GM18868 (cell line): Measurements from ENCODE around the gene PLCG1.

Experiments
- ATAC-seq: cut with Tn5 transposase; IDR thresholded peaks from one replicate; pipeline ENCODE4 v1.9.1; 2021; ENCODE audit warnings: mild to moderate bottlenecking, moderate library complexity; ENCODE audit not compliant: unreplicated experiment

Gene PLCG1

DNA sequence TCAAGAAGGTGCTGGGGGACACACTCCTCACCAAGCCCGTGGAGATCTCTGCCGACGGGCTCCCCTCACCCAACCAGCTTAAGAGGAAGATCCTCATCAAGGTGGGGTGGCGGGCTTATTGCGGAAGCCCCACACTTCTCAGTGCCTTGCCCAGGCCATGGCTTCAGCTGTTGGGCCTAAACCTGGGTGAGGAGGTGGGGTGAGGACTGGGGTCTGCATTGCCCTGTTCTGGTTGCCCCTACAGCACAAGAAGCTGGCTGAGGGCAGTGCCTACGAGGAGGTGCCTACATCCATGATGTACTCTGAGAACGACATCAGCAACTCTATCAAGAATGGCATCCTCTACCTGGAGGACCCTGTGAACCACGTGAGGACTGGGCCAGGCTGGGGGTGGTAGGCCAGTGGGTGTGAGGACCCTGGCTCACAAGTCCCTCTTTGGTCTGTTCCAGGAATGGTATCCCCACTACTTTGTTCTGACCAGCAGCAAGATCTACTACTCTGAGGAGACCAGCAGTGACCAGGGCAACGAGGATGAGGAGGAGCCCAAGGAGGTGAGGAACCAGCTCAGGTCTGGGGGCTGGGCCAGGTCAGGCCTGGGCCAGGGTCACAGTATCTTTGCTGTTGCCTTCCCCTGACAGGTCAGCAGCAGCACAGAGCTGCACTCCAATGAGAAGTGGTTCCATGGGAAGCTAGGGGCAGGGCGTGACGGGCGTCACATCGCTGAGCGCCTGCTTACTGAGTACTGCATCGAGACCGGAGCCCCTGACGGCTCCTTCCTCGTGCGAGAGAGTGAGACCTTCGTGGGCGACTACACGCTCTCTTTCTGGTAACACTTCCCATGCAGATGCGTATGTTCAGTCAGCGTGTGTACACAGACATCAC, 27.9 kb downstream of the PLCG1 start:
- no peak for ATAC-seq

DNA sequence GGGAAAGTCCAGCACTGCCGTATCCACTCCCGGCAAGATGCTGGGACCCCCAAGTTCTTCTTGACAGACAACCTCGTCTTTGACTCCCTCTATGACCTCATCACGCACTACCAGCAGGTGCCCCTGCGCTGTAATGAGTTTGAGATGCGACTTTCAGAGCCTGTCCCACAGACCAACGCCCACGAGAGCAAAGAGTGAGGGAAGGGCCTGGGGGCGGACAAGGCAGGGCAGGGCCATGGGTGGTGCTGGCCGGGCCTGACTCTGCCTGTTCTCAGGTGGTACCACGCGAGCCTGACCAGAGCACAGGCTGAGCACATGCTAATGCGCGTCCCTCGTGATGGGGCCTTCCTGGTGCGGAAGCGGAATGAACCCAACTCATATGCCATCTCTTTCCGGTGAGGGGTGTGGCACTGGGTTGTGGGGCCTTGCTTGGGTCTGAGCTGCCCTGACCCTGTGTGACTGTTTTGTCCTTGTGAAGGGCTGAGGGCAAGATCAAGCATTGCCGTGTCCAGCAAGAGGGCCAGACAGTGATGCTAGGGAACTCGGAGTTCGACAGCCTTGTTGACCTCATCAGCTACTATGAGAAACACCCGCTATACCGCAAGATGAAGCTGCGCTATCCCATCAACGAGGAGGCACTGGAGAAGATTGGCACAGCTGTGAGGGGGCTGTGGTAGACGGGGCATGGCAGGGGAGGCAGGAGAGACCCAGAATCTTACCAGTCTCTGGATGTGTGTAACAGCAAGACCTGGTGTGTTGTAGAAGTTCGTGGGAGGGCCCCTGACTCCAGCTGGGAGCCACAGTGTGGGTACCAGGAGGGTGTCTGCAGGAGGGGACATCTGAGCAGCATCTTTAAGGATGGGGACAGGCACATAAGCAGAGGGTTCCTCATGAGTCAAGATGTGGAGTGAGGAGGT, 29.1 kb downstream of the PLCG1 start:
- no peak for ATAC-seq

DNA sequence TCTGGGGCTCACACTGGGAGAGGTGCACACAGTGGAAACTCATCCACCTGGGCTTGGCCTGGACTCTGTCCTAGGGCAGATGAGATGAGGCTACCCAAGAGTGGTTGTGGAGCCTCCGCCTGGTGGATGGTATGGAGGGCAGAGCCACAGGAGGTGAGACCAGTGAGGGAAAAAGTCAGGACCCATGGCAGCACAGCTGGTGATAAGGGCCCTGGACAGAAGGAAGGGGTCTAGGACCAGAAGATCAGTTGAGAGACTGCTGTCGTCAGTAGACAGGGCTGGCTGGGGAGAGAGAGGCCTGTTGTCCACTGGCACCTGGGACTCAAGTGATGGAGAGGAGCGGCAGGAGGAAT, 29.8 kb downstream of the PLCG1 start:
- no peak for ATAC-seq

DNA sequence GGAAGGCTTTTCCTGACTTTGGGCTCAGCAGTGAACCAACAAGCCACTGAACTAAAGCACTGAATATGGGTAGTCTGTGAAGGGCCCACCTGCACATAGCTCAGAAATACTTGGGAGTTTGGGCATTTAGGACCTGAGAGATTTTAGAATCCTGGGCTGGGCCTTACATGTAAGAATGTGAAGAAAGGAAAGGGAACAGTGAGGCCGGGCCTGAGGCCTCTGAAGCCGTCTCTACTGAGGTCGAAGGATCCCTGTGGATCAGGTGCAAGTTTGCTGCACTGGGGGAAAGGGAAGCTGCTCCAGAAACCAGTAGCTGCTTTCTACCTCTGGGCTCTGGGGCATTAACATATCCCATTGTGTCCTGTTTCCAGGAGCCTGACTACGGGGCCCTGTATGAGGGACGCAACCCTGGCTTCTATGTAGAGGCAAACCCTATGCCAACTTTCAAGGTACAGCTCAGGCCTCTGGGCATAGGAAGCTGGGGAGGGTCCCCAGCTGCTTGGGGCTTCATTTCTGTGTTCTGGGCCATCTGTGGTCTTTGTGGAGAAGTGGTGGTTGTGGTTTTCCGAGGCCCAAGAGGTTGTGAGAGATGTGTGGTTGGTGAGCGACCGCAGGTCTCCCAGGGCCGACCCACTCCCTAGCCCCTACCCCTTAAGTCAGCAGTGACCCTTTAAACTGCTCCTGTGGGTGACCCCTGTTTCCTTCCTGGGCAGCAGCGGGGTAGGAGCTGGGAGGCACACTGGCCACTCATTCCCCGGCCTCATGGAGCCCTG, 30.3 kb downstream of the PLCG1 start:
- no peak for ATAC-seq

DNA sequence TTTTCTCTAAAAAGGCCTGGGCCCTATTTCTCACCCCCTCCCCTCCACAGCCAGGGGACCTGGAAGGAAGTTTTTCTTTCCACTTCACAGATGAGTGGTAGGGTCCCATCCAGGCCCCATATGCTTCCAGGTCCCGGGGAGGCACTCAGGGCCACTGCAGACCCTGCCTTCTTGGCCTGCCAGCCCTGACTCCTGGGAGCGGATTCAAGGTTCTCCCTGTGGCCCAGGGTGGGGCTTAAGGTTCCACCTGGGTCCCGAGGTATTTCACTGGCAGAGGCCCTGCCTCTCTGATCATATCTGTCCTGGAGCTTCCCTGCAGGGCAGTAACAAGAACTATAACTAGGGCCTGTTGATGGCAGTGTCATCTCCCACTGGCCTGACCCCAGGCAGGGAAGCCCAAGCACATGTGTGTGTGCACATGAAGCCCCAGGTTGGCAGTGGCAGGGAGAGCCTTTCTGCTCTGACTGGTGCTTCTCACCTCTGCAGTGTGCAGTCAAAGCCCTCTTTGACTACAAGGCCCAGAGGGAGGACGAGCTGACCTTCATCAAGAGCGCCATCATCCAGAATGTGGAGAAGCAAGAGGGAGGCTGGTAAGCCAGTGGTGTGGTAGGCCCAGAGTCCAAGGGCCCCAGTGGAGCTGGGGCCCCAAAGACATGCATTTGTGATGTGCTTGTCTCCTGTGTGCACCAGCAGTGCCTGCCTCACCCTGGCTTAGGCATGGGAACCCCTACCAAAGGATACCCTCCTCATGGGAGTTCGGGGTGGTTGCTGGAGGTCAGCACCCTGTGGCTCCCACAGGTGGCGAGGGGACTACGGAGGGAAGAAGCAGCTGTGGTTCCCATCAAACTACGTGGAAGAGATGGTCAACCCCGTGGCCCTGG, 31.2 kb downstream of the PLCG1 start:
- ATAC-seq = no peak

DNA sequence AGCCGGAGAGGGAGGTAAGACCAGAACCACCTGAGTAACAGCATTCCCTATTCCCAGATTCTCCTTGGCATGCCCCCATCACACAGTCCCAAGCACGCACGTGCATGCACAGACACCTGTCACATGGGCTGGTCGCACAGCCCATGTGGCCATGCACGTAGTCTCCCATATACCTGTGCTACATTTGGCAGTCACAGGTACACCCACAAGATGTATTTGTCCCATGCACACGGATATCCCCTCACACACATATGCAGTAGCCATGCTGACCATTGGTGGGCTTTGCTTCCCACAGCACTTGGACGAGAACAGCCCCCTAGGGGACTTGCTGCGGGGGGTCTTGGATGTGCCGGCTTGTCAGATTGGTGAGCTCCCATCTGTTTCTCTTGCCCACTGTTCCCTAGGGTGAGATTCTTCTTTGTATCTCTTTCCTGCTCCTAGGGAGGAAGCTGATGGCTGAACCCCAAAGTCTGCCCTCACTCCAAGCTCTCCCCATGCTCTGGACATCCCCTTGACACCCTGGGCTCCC, 31.9 kb downstream of the PLCG1 start:
- no peak for ATAC-seq

DNA sequence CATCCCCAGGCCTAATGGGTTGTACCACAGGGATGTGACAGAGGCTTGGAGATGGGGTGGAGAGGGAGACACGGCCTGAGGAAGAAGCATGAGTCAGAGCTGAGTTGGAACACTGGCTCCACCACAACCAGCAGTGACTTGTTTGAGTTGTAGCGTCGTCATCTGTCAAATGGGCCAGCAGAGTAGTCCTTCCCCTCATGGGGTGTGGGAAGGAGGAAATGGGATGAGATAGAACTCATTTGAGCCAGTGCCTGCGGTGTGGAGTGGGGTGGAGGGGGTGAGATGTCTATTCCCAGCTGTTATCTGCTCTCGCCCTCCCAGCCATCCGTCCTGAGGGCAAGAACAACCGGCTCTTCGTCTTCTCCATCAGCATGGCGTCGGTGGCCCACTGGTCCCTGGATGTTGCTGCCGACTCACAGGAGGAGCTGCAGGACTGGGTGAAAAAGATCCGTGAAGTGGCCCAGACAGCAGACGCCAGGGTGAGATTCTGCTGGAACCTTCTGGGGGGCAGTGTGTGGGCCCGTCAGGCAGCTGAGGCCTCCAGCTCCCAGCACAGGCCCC, 32.5 kb downstream of the PLCG1 start:
- no peak for ATAC-seq

DNA sequence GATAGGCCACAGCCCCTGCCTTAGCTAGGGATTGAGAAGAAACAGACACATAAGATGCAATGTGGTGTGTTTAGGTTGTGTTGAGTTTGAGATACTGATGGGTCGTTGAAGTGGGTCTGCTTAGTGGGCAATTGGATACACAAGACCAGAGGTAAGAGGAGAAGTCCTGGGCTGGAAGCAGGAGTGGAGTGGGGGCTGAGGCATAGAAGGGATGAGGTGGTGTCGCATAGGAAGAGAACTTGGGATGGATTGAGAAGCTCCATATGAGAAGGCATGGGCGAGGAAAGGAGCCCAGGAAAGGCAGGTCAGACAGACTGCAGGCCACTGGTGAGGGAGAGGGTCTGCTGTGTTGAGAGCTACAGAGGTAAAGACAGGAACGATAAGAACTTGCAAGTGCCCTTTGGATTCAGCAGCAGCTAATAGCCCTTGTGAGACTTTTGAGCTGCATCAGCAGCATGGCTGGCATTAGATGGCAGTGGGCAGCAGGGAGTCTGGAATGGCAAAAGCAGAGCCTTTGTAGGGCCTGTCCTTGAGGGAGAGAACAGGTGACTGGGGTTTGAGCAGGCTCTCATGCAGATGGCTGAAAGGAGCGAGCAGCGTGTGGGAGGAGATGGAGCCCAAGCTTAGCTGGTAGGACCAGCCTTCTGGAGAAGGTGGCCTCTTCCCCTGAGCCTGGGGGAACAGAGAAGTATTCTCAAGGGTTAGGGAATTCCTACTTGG, 33.2 kb downstream of the PLCG1 start:
- no peak for ATAC-seq

DNA sequence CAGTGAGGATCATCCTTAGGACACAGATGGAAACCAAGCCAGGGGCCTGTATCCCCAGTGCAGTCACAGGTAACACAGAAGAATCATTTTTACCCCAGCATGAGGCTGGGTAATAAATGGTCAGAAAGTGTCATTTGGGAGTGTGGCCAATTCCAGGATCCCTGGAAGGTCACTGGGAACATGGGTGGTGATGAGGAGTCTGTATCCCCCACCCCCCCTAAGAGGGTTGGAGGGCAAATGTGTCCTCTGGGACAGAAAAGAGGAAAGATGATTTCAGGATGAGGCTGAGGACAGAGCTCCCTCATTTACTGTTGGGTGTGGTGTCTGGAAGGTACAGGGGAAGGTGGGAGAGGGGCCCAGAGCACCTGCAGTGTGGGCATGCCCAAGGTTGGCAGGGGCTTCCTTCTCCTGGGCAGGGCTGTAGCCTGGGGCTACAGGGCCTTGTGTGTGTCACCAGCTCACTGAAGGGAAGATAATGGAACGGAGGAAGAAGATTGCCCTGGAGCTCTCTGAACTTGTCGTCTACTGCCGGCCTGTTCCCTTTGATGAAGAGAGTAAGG, 34.5 kb downstream of the PLCG1 start:
- ATAC-seq = no peak

DNA sequence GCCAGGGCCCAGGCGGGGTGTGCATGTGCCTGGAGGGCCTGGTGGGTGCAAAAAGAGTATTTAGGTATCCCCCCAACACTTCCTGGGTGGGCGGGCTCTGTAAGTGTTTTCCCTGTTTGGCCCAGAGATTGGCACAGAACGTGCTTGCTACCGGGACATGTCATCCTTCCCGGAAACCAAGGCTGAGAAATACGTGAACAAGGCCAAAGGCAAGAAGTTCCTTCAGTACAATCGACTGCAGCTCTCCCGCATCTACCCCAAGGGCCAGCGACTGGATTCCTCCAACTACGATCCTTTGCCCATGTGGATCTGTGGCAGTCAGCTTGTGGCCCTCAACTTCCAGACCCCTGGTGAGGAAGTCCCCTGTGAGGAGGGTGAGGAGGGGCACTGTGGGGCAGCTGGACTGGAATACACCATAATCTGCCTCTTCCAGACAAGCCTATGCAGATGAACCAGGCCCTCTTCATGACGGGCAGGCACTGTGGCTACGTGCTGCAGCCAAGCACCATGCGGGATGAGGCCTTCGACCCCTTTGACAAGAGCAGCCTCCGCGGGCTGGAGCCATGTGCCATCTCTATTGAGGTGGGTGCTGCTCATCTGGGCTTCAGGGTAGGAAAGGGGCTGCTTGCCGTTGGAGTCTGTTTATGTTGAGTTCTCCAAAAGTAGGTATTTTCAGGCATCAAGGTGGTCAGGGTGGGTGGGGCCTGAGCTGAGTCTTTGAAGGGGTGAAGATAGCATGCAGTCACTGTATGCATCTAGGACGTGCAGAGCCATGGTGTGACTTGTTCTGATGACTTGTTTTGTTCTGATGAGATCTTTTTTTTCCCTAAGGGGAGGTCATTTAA, 35.2 kb downstream of the PLCG1 start:
- ATAC-seq = no peak

DNA sequence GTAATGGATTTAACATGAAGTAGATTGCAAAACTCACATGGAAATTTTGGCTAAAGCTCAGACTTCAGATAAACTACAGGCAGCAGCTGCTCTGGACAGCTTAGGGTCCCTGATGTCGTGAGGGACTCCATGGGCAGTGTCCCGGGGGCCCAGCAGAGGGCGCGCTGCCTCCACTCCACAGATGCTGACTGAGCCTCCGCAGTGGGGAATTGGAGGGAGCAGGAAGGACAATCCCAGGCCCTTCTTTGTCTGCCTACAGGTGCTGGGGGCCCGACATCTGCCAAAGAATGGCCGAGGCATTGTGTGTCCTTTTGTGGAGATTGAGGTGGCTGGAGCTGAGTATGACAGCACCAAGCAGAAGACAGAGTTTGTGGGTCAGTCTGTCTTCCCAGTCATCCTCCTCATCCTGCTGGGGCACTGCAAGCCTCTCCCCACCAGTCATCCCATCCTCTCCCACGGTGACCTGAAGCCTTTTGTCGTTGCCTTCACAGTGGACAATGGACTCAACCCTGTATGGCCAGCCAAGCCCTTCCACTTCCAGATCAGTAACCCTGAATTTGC, 35.9 kb downstream of the PLCG1 start:
- ATAC-seq = peak; percentile 72

DNA sequence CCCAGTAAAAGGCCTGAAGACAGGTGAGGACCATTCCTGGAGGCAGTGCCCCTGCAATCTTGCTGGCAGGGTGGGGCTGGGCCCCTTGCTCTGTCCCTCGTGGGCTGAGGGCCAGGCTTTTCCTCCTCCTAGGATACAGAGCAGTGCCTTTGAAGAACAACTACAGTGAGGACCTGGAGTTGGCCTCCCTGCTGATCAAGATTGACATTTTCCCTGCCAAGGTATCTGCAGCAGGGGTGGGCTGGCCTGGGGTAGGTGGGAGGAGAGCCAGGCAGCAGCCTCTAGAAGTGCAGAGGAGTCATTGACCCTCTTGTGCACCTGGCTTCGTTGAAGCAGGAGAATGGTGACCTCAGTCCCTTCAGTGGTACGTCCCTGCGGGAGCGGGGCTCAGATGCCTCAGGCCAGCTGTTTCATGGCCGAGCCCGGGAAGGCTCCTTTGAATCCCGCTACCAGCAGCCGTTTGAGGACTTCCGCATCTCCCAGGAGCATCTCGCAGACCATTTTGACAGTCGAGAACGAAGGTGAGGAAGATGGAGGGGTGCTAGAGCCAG, 36.5 kb downstream of the PLCG1 start:
- ATAC-seq = no peak

DNA sequence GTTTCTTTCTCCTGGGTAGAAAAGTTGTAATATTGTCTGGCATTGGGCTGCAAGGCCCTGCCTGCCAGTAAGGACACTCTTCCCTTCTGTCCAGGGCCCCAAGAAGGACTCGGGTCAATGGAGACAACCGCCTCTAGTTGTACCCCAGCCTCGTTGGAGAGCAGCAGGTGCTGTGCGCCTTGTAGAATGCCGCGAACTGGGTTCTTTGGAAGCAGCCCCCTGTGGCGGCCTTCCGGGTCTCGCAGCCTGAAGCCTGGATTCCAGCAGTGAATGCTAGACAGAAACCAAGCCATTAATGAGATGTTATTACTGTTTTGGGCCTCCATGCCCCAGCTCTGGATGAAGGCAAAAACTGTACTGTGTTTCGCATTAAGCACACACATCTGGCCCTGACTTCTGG, 37.0 kb downstream of the PLCG1 start:
- ATAC-seq = no peak

DNA sequence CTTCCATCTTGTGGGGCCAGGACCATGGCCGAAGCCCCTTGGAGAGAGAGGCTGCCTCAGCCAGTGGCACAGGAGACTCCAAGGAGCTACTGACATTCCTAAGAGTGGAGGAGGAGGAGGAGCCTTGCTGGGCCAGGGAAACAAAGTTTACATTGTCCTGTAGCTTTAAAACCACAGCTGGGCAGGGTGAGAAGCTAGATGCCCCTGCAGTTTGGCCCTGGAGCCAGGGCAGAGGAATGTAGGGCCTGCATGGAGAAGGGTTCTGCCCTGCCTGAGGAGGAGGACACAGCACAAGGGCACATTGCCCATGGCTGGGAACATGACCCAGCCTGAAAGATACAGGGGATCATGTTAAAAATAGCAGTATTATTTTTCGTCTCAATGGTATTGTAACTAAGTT, 37.4 kb downstream of the PLCG1 start:
- no peak for ATAC-seq

DNA sequence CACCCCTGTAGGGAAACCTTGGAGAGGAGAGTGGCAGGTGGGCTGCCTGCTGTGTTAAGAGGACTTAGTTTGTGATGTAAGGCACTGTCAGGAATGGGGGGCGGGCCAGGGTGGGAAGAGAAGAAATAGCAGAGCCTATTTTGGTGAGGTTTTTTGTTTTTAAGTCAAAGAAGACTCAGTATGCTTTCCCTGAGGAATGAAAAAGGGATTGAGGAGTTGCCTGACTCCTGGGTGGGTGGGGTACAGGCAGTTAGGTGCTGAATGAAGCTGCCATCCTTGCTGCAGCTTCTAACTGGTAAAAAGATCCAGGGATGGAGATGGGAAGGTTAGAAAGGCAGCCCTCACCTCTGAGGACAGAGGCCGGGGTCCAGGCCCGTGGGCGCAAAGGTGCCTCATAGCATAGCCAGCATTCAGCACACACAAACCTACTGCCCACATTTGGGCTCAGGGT, 37.9 kb downstream of the PLCG1 start:
- ATAC-seq = no peak

DNA sequence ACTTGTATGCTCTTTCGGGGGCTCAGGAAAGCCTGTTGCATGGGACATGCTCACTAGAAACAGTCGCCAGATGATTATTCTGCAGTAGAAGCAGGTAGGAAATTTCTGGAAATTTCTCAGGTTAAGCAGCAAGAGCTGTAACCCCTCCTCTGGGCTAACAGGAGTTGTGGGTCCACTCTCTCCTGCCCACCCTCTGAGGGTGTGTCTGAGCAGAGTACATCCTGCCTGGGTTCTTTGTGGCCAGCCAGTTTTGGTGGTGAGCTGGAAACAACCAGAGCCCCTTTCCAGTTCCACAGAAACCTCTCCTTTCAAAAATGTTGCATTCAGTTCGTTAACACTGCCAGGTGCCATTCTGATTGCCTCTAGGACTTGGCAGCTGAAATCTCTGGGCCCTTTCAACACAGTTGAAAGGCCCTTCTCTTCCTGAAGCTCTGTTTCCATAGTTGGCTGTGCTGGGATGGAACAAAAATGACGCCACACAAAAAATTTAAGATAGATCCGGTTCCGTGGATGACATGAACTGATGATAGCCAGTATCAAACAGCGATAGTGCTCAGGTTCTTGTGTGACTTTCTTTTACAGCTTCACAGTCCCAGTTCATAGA, 38.5 kb downstream of the PLCG1 start:
- ATAC-seq = no peak
